Kidney epithelial cell (primary cell): ENCODE measurements around the gene LSM14A. TPM values are rescaled to one million over a fixed set of nuclear protein-coding genes. Genes with fewer than 3 reads are reported as not detected.
A peak's percentile ranks its signal among the peaks of the same experiment; 100 is the strongest.
"Not testable (repeated sequence)": the region's sequence is repeated elsewhere in the genome, so short reads cannot be mapped to it uniquely, and the experiment has no call there.

Source experiments
- DNase-seq: peaks from one replicate; pipeline ENCODE4 v3.0.0-alpha.2; 2010; ENCODE audit warnings: low read depth
- H3K27me3 ChIP-seq: 2 replicates; pipeline ENCODE4 v1.6.0; 2011; ENCODE audit warnings: low read length; ENCODE audit not compliant: control insufficient read depth, insufficient read depth
- H3K36me3 ChIP-seq: 2 replicates; pipeline ENCODE4 v1.5.1; 2011; ENCODE audit warnings: low read length; ENCODE audit not compliant: control insufficient read depth, insufficient read depth
- H3K4me3 ChIP-seq: 2 replicates; pipeline ENCODE4 v1.5.1; 2011; ENCODE audit warnings: low read depth, mild to moderate bottlenecking, control low read depth, low read length
- CTCF ChIP-seq: IDR thresholded peaks from 2 replicates; pipeline ENCODE4 v1.5.1; 2011; ENCODE audit warnings: mild to moderate bottlenecking, moderate library complexity, low read length, control low read depth, inconsistent platforms; ENCODE audit not compliant: insufficient read depth, poor library complexity, severe bottlenecking
- total RNA-seq: library from RNA; depleted of rRNA; stranded (reverse); fragments of >200 nt; gene quantifications from 2 replicates; pipeline ENCODE4 v1.2.3, GENCODE V29; 2015

The LSM14A gene
- total RNA-seq, 1 donor from 2014 or later, result 105 TPM

DNA sequence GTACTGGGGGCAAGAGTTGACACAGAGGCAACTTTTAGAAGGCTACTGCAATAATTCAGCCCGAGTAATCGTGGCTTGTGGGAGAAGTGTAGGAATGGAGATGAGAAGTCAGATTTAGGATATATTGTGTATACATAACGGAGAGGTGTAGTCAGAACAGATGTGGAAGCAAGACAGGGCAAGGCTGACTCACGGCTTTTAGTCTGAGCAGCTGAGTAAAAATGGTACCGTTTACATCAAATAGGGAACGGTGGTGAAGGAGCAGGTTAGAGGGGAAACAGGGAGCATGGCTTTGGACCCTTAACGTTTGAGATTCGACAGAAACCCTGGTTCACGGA is 796 bp upstream of the LSM14A start:
- Histone ChIP-seq H3K27me3 (no peaks in the 10 kb centered on the region), H3K36me3 (no peaks in the 10 kb centered on the region), H3K4me3 (peak overlapping the region; percentile 100)
- no peak for DNase-seq
- TF ChIP-seq CTCF, result no peak

DNA sequence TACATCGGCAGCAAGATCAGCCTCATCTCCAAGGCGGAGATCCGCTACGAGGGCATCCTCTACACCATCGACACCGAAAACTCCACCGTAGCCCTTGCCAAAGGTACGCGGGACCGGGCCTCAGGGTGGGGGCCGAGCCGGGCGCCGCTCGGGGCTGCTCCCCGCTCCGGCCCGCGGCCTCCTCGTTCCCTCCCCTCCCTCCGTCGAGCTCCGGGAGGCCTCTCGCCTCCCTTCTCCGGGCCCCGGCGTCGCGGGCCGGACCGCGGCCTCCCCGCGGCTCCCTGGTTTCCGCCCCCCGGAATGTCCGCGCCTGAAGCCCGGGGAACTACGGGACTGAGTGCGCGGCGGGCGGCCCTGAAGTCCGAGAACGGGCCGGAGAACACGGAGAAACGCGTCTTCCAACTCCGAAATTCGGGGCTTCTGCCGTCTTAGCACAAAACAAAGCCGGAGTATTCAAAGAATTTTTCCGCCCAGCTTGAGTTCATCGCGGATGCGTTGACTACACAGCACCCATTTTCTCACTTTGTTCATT is 423 bp downstream of the LSM14A start:
- peaks cover 1% of the 10 kb centered on the region for H3K36me3 ChIP-seq
- peak overlapping the region; percentile 100 for H3K4me3 ChIP-seq
- no peak for DNase-seq
- H3K27me3 ChIP-seq, result no peaks in the 10 kb centered on the region
- TF ChIP-seq CTCF, result no peak

- peak overlapping the region; percentile 100 for H3K4me3 ChIP-seq
- peaks cover 1% of the 10 kb centered on the region for H3K36me3 ChIP-seq
- no peaks in the 10 kb centered on the region for H3K27me3 ChIP-seq
- DNase-seq, result peak; percentile 58
- TF ChIP-seq CTCF, result no peak
Observed at GRCh38 chr19:34173193-34173956, 1.1 kb downstream of the LSM14A start.

DNA sequence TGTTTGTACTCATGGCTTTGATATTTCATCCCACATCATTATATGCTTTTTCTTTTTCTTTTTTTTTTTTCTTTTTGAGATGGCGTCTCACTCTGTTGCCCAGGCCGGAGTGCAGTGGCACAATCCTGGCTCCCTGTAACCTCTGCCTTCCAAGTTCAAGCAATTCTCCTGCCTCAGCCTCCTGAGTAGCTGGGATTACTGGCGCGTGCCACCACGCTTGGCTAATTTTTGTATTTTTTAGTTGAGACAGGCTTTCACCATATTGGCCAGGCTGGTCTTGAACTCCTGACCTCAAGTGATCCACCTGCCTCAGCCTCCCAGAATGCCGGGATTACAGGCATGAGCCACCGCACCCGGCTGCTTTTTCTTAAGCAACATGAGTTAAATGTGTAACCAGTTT is 2.9 kb downstream of the LSM14A start:
- not testable (repeated sequence) for DNase-seq, H3K36me3 ChIP-seq, H3K27me3 ChIP-seq, H3K4me3 ChIP-seq

DNA sequence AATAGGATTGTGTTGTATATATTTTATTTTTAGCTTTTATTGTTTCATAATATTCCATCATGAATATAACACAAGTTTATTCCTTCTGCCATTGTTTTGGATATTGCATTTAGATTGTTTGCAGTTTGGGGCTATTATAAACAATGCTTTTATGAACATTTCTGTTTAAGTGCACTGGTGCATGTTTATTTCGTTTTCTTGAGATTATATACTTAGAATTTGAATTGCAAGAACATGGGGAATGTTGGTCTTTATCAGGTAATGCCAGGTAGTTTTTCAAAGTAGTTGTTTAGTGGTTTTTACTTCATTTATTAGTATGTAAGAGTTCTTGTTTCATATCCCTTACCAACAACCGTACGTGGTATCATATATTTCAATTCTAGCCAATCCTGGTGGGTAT is 4.3 kb downstream of the LSM14A start:
- DNase-seq, result no peak
- no peak overlapping the region for H3K4me3 ChIP-seq
- no peak for TF ChIP-seq CTCF

GRCh38 chr19:34178274-34178610 is 5.9 kb downstream of the LSM14A start:
- Histone ChIP-seq H3K36me3 (peaks cover 1% of the 10 kb centered on the region), H3K4me3 (no peak overlapping the region), H3K27me3 (no peaks in the 10 kb centered on the region)
- TF ChIP-seq CTCF, result no peak
- no peak for DNase-seq

More for the DNA sequence above, 4.3 kb downstream of the LSM14A start:
- peaks cover 1% of the 10 kb centered on the region for H3K36me3 ChIP-seq
- H3K27me3 ChIP-seq, result no peaks in the 10 kb centered on the region
